TTC549 (cell line): ENCODE results near the gene ZBTB9.

ENCODE experiments used
- FAIRE-seq: peaks from 2 replicates; lab custom pipeline; 2012; peaks lifted over from hg19 to GRCh38; lab: Jason Lieb, UNC

The ZBTB9 gene

DNA sequence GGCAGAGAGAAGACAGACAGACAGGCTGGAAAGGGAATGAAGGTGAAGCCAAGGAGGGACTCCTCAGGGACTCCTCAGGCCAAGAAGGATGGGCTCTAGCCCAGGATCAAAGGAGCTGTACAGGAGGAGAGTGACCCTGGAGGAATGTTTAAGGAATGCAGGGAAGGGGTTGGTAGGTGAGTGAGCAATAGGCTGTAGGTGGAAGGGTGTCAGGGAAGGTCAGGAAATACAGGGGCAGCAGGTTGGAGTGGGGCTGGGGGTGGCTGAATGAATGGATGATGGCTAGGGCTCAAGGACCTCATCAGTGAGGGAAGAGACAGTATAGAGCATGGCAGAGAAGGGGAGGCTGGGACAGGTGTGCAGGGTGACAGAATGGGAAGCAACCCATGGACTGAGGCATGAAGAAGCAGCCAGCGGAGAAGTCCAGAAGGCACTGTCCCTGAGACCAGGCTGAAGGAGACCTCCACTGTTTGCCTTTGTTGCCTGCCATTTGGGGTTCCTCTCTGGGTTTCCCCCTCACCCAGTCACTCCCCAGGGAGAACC lies 21.3 kb upstream of the ZBTB9 start:
- no peak for FAIRE-seq

GRCh38 chr6:33433544-33434191 lies 20.7 kb upstream of the ZBTB9 start:
- FAIRE-seq, result no peak

DNA sequence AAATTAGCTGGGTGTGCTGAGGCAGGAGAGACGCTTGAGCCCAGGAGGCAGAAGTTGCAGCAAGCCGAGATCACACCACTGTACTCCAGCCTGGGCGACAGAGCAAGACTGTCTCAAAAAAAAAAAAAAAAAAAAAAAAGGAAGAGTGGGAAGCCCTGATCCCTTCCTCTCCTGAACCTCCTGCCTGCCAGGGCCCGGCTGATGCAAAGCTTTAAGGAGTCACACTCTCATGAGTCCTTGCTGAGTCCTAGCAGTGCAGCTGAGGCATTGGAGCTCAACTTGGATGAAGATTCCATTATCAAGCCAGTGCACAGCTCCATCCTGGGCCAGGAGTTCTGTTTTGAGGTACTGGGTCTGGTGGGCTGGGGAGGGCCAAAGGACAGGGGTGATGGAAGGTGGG lies 19.4 kb upstream of the ZBTB9 start:
- no peak for FAIRE-seq

- no peak for FAIRE-seq
Observed at GRCh38 chr6:33437666-33438065, 16.7 kb upstream of the ZBTB9 start.

GRCh38 chr6:33438978-33439594 lies 15.3 kb upstream of the ZBTB9 start:
- FAIRE-seq, result no peak

DNA sequence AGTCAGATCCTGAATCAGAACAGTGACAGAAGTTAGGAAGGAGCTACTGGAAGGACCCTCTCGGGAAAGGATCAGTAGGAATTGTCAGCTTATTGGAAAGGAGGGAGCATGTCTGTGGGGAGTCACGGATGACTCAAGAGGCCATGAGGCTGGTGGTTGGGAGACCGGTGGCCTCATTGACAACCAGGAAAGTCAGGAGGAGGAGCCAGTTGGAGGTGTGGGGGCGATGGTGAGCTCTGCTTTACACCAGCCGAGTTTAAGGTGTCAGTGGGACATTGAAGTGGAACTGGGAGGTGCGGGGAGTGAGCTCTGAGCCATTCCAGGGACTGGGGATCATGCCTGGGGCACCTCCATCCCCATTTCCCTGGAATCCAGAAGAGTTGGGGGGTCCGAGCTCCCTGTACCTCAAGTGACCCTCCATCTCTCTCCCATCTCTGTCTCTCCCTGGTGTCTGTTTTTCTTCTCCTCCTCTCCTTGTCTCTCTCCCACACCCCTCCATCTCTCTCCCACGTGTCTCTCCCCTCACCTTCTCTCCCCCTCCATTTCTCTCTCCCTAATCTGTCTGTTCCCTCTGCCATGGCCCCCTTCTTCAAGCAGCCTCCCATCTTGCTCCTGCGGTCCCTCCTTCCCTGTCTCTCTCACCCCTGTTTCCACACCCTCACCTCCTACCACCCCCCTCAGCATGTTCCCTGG lies 14.3 kb upstream of the ZBTB9 start:
- no peak for FAIRE-seq

- no peak for FAIRE-seq
Observed at GRCh38 chr6:33440649-33441309, 13.6 kb upstream of the ZBTB9 start.

DNA sequence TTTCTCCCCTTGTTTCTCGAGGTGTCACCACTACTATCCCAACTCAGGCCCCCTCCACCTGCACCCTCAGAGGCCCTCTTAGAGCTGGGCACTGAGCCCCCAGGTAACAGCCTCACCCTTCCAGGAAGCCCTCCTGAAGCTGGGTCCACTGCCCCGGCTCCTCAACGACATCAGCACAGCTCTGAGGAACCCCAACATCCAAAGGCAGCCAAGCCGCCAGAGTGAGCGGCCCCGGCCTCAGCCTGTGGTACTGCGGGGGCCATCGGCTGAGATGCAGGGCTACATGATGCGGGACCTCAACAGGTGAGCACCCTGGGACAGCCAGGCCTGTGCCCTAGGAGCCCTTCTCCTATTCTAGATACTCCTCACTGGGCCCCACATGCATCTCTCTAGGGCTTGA lies 12.9 kb upstream of the ZBTB9 start:
- no peak for FAIRE-seq

DNA sequence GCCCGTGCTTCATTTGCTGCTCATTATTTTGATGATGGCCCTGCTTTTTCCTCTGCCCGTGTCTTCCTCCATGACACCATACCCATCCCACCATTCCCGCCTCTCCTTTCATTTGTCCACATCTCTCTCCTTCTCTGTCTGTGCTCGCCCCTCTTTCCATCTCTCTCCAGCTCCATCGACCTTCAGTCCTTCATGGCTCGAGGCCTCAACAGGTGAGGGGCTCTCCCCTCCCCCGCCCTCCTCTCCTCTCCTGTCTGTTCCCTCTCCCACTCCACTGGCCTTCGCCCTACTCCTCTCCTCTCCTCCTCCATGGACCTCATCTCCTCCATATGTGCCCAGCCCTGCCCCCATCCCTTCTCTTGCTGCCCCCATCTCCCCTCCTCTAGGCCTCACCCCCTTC lies 12.1 kb upstream of the ZBTB9 start:
- no peak for FAIRE-seq

- FAIRE-seq, result no peak
Observed at GRCh38 chr6:33443025-33443424, 11.4 kb upstream of the ZBTB9 start.

DNA sequence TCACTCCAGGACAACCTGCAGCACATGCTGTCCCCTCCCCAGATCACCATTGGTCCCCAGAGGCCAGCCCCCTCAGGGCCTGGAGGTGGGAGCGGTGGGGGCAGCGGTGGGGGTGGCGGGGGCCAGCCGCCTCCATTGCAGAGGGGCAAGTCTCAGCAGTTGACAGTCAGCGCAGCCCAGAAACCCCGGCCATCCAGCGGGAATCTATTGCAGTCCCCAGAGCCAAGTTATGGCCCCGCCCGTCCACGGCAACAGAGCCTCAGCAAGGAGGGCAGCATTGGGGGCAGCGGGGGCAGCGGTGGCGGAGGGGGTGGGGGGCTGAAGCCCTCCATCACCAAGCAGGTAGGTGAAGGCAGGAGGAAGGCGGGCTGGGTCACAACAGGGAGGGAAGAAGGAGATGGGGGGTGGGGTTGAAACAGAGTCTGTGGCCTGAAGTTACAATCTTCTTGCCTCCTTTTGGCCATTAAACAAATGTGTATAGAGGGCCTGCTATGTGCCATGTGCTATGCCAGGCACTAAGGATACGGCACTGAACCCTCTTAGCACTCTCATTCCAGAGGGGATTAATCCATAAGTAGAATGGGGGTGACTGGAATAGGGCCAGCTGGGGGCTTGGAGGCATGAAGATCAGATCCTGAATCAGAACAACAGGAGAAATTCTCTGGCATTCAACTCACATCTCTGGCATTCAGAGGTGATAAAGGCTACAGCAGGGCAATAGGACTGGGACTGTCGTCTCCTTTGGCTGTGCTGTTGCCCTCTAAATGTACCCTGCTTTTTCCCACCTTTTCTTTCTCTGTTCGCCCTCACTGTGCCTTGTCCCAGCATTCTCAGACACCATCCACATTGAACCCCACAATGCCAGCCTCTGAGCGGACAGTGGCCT lies 10.5 kb upstream of the ZBTB9 start:
- no peak for FAIRE-seq

GRCh38 chr6:33445119-33445603 lies 9.2 kb upstream of the ZBTB9 start:
- no peak for FAIRE-seq

DNA sequence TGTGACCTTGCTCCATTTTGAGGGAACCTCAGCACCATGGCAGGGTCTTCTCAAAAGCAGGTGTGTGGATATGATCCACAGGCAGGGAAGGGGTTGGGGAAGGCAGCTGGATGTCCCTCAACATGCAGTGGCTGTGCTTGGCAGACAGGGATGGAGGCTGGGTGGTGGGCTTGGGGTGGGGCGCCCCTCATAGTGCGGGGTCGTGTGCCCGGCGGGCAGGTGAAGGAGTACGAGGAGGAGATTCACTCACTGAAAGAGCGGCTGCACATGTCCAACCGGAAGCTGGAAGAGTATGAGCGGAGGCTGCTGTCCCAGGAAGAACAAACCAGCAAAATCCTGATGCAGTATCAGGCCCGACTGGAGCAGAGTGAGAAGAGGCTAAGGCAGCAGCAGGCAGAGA lies 8.0 kb upstream of the ZBTB9 start:
- no peak for FAIRE-seq

DNA sequence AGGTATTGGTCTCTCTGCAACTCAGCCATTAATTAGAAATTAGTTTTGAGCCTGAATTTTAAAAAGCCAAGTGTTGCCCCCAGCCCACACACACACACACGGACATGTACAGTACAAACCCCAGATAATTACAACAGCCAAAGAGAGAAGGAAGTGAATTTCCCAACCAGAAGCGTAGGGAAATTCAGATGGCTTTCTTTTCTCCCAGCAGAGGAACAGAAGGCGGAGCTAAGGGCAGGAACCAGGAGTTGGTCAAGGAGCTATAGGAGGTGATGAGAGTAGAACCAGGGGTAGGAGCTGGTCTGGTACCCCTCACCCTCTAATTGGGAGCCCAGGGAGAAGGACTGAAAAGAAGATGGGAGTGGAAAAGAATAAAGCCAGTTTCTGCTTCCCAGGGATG lies 3.9 kb upstream of the ZBTB9 start:
- no peak for FAIRE-seq

DNA sequence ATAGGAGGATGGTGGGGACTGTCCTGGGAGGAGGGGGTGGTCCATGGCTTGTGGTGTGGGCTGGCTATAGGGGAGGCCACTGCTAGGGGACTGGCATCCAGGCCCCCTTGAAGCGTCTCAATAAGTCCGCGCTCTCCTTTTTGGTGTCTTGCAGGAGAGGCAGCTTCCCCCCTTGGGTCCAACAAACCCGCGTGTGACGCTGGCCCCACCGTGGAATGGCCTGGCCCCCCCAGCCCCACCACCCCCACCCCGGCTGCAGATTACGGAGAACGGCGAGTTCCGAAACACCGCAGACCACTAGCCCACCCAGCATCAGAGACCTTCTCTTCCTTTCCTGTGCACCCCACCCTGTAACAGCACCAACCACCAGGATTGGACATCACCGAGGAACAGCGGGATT lies 2.8 kb upstream of the ZBTB9 start:
- no peak for FAIRE-seq

DNA sequence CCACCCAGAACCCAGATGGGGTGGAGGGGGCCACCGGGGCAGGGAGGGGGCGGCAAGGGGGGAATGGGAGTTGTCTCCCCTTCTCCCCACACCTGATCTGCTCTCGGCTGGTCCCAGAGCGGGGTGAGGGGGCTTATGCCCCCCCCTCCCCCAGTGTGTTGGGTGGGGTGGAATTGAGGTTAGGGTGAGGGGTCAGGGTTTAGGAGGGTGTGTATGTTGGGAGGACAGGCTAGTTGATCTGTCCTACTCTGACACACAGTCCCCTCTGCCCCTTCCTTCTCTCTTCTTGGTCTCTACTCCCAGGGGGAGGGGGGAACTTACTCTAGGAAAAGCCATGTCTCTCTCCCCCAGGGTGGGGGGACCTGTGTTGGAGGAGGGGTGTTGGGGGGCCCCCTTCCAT lies 1.9 kb upstream of the ZBTB9 start:
- FAIRE-seq, result no peak

GRCh38 chr6:33453393-33454008 lies 875 bp upstream of the ZBTB9 start:
- FAIRE-seq, result no peak

GRCh38 chr6:33455051-33455450 lies 675 bp downstream of the ZBTB9 start:
- FAIRE-seq, result no peak

DNA sequence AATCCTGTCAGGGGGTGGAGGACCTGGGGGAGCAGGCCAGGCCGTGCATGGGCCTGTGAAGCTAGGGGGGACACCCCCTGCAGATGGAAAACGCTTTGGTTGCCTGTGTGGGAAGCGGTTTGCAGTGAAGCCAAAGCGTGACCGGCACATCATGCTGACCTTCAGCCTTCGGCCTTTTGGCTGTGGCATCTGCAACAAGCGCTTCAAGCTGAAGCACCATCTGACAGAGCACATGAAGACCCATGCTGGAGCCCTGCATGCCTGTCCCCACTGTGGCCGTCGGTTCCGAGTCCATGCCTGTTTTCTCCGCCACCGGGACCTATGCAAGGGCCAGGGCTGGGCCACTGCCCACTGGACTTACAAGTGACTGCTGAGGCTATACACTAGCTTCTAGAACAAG lies 1.8 kb downstream of the ZBTB9 start:
- no peak for FAIRE-seq

GRCh38 chr6:33458676-33459075 lies 4.3 kb downstream of the ZBTB9 start:
- no peak for FAIRE-seq

GRCh38 chr6:33459226-33459625 lies 4.8 kb downstream of the ZBTB9 start:
- FAIRE-seq, result no peak
